GM18861 (cell line): ENCODE measurements around the gene EMX2.

Experiments
- ATAC-seq: cut with Tn5 transposase; IDR thresholded peaks from one replicate; pipeline ENCODE4 v1.9.1; 2021; ENCODE audit not compliant: unreplicated experiment

The EMX2 gene

GRCh38 chr10:117596706-117597105, 54.2 kb downstream of the EMX2 start:
- no peak for ATAC-seq

- no peak for ATAC-seq
These were observed 54.7 kb downstream of the EMX2 start for GRCh38 chr10:117597216-117597615.
